Measurements from ENCODE around the gene FBXO45.
"Not testable (repeated sequence)": the region's sequence is repeated elsewhere in the genome, so short reads cannot be mapped to it uniquely, and the experiment has no call there.

The FBXO45 gene

GRCh38 chr3:196620161-196620604 is 51.7 kb downstream of the FBXO45 start:
- DNase-seq: no peak

- DNase-seq: no peak
Observed at GRCh38 chr3:196620684-196621083, 52.2 kb downstream of the FBXO45 start.

- no peak for DNase-seq
Observed at GRCh38 chr3:196621611-196622010, 53.2 kb downstream of the FBXO45 start.

- DNase-seq: no peak
Observed at GRCh38 chr3:196624067-196624790, 55.8 kb downstream of the FBXO45 start.

- no peak for DNase-seq
Observed at GRCh38 chr3:196624907-196625306, 56.4 kb downstream of the FBXO45 start.

- no peak for DNase-seq
Observed at GRCh38 chr3:196625331-196625730, 56.9 kb downstream of the FBXO45 start.

- DNase-seq: no peak
Observed at GRCh38 chr3:196627918-196628231, 59.4 kb downstream of the FBXO45 start.

GRCh38 chr3:196629228-196629627 is 60.8 kb downstream of the FBXO45 start:
- no peak for DNase-seq

GRCh38 chr3:196631682-196632045 is 63.2 kb downstream of the FBXO45 start:
- DNase-seq: peak; percentile 28

GRCh38 chr3:196632046-196632751 is 63.7 kb downstream of the FBXO45 start:
- DNase-seq: peak; percentile 94

- no peak for DNase-seq
Observed at GRCh38 chr3:196633555-196634151, 65.2 kb downstream of the FBXO45 start.

GRCh38 chr3:196634224-196634623 is 65.8 kb downstream of the FBXO45 start:
- DNase-seq: peak; percentile 44

- no peak for DNase-seq
Observed at GRCh38 chr3:196634829-196635228, 66.4 kb downstream of the FBXO45 start.

- DNase-seq: no peak
Observed at GRCh38 chr3:196636369-196637349, 68.2 kb downstream of the FBXO45 start.

GRCh38 chr3:196637941-196638340 is 69.5 kb downstream of the FBXO45 start:
- not testable (repeated sequence) for DNase-seq

Data from RPMI8226 (cell line).